ENCODE measurements around the gene ZDHHC3.

ZDHHC3 gene

GRCh38 chr3:44932986-44933944 lies 42.7 kb downstream of the ZDHHC3 start:
- Histone ChIP-seq H3K4me1 (ENCODE audit: control insufficient read depth in 1 of 2, insufficient read depth in 1 of 2, low read depth in 1 of 2, low read length in 1 of 2) (no peaks in the 10 kb centered on the region), H3K27ac (no peak overlapping the region), H3K9me3 (no peaks in the 10 kb centered on the region), H3K4me3 (ENCODE audit: low read depth in 1 of 2, low read length in 1 of 2) (no peak overlapping the region), H3K36me3 (peaks cover 87% of the 10 kb centered on the region), H3K27me3 (no peaks in the 10 kb centered on the region)
- TF ChIP-seq CTCF (IDR thresholded peaks at IDR 0.05): no peak

GRCh38 chr3:44932271-44932670 lies 43.7 kb downstream of the ZDHHC3 start:
- Histone ChIP-seq H3K9me3 (no peaks in the 10 kb centered on the region), H3K4me3 (ENCODE audit: low read depth in 1 of 2, low read length in 1 of 2) (no peak overlapping the region), H3K36me3 (peaks cover 87% of the 10 kb centered on the region), H3K27ac (no peak overlapping the region), H3K27me3 (no peaks in the 10 kb centered on the region), H3K4me1 (ENCODE audit: control insufficient read depth in 1 of 2, insufficient read depth in 1 of 2, low read depth in 1 of 2, low read length in 1 of 2) (no peaks in the 10 kb centered on the region)
- no peak for TF ChIP-seq CTCF (IDR thresholded peaks at IDR 0.05)

- no peaks in the 10 kb centered on the region for H3K9me3 ChIP-seq
- peaks cover 89% of the 10 kb centered on the region for H3K36me3 ChIP-seq
- H3K4me3 ChIP-seq (ENCODE audit: low read depth in 1 of 2, low read length in 1 of 2): no peak overlapping the region
- H3K27me3 ChIP-seq: no peaks in the 10 kb centered on the region
- no peak overlapping the region for H3K27ac ChIP-seq
- no peak for TF ChIP-seq CTCF (IDR thresholded peaks at IDR 0.05)
- H3K4me1 ChIP-seq (ENCODE audit: control insufficient read depth in 1 of 2, insufficient read depth in 1 of 2, low read depth in 1 of 2, low read length in 1 of 2): no peaks in the 10 kb centered on the region
These were observed 44.2 kb downstream of the ZDHHC3 start for GRCh38 chr3:44931791-44932190.

- Histone ChIP-seq H3K9me3 (no peaks in the 10 kb centered on the region), H3K36me3 (peaks cover 91% of the 10 kb centered on the region), H3K27ac (no peak overlapping the region), H3K4me3 (ENCODE audit: low read depth in 1 of 2, low read length in 1 of 2) (no peak overlapping the region), H3K27me3 (no peaks in the 10 kb centered on the region), H3K4me1 (ENCODE audit: control insufficient read depth in 1 of 2, insufficient read depth in 1 of 2, low read depth in 1 of 2, low read length in 1 of 2) (no peaks in the 10 kb centered on the region)
- no peak for TF ChIP-seq CTCF (IDR thresholded peaks at IDR 0.05)
These were observed 45.1 kb downstream of the ZDHHC3 start for GRCh38 chr3:44930911-44931310.

GRCh38 chr3:44929782-44930181 lies 46.2 kb downstream of the ZDHHC3 start:
- Histone ChIP-seq H3K4me1 (ENCODE audit: control insufficient read depth in 1 of 2, insufficient read depth in 1 of 2, low read depth in 1 of 2, low read length in 1 of 2) (no peaks in the 10 kb centered on the region), H3K36me3 (peaks cover 95% of the 10 kb centered on the region), H3K4me3 (ENCODE audit: low read depth in 1 of 2, low read length in 1 of 2) (no peak overlapping the region), H3K27ac (no peak overlapping the region), H3K27me3 (no peaks in the 10 kb centered on the region), H3K9me3 (no peaks in the 10 kb centered on the region)
- no peak for TF ChIP-seq CTCF (IDR thresholded peaks at IDR 0.05)
